H1 (cell line): Measurements from ENCODE around the gene HBEGF. TPM values are rescaled to one million over a fixed set of nuclear protein-coding genes. Genes with fewer than 3 reads are reported as not detected.

ENCODE experiments used
- CTCF ChIA-PET: fragments of 300-600 bp; sonication (Branson Sonifier 250); formaldehyde crosslinking; loops from one replicate; lab custom pipeline; 2021; ENCODE audit not compliant: partially characterized antibody; lab: Charles Lee
- POLR2A ChIA-PET: fragments of 300-600 bp; sonication (Branson Sonifier 250); formaldehyde crosslinking; loops from one replicate; lab custom pipeline; 2021; ENCODE audit warnings: inconsistent platforms; ENCODE audit not compliant: partially characterized antibody; lab: Charles Lee
- DNase-seq, 2 experiments: peaks; one replicate each; pipeline versions ENCODE4 v3.0.0 to v3.0.0-alpha.2; 2010 to 2022; ENCODE audit warnings: low spot score in 2 of 2, low read depth in 1 of 2, mixed read lengths in 1 of 2
- FAIRE-seq: peaks from 2 replicates; lab custom pipeline; 2011; peaks lifted over from hg19 to GRCh38; lab: Jason Lieb, UNC
- H2AFZ ChIP-seq: 2 replicates; pipeline ENCODE4 v1.8.1; 2012; ENCODE audit warnings: low read length, inconsistent platforms
- H2AK5ac ChIP-seq: 2 replicates; pipeline ENCODE4 v1.6.1; 2013; ENCODE audit warnings: low read depth, low read length
- H2BK120ac ChIP-seq: replicated peaks from 2 replicates; pipeline ENCODE3; 2013; ENCODE audit warnings: low read depth, low read length, inconsistent platforms
- H2BK12ac ChIP-seq: 2 replicates; pipeline ENCODE4 v1.6.1; 2013; ENCODE audit warnings: low read depth, low read length
- H2BK15ac ChIP-seq: 2 replicates; pipeline ENCODE4 v1.6.1; 2013; ENCODE audit warnings: low read length
- H2BK20ac ChIP-seq: 2 replicates; pipeline ENCODE4 v1.6.1; 2013; ENCODE audit warnings: low read length
- H2BK5ac ChIP-seq: 2 replicates; pipeline ENCODE4 v1.6.1; 2013; ENCODE audit warnings: low read depth, low read length
- H3K14ac ChIP-seq: 2 replicates; pipeline ENCODE4 v1.6.1; 2013; ENCODE audit warnings: inconsistent platforms; ENCODE audit not compliant: insufficient read length
- H3K18ac ChIP-seq: 2 replicates; pipeline ENCODE4 v1.6.1; 2013; ENCODE audit warnings: low read length; ENCODE audit errors: extremely low read depth
- H3K23ac ChIP-seq: 2 replicates; pipeline ENCODE4 v1.6.1; 2013; ENCODE audit warnings: inconsistent platforms; ENCODE audit not compliant: insufficient read length
- H3K23me2 ChIP-seq: 2 replicates; pipeline ENCODE4 v1.6.1; 2013; ENCODE audit warnings: low read depth, low read length
- H3K27ac ChIP-seq: 2 replicates; pipeline ENCODE4 v1.6.1; 2011; ENCODE audit warnings: low read depth, low read length, inconsistent platforms
- H3K27me3 ChIP-seq, 4 experiments: replicated peaks in 1 of 4; 1 replicate in 1 of 4; 2 replicates in 3 of 4; pipeline versions ENCODE4 v1.6.1 to v1.8.1; 2011 to 2013; ENCODE audit warnings: low read length in 3 of 4, mild to moderate bottlenecking in 3 of 4, inconsistent platforms in 2 of 4, mixed read lengths in 2 of 4, moderate library complexity in 1 of 4; ENCODE audit not compliant: control insufficient read depth in 3 of 4, insufficient read depth in 3 of 4; ENCODE audit errors: extremely low read depth in 1 of 4
- H3K36me3 ChIP-seq, 4 experiments: 2 replicates each; pipeline versions ENCODE4 v1.6.1 to v1.8.1; 2011 to 2013; ENCODE audit warnings: mild to moderate bottlenecking in 4 of 4, low read length in 3 of 4, moderate library complexity in 2 of 4, control low read depth in 1 of 4, inconsistent platforms in 1 of 4; ENCODE audit not compliant: insufficient read depth in 4 of 4, control insufficient read depth in 2 of 4
- H3K4ac ChIP-seq: replicated peaks from 2 replicates; pipeline ENCODE3; 2013; ENCODE audit warnings: low read length, low read depth, mixed read lengths, inconsistent platforms; ENCODE audit not compliant: insufficient read length
- H3K4me1 ChIP-seq, 4 experiments: replicated peaks in 1 of 4; 1 replicate in 1 of 4; 2 replicates in 3 of 4; pipeline versions ENCODE4 v1.6.1 to v1.8.1; 2011 to 2013; ENCODE audit warnings: low read length in 3 of 4, inconsistent platforms in 2 of 4, mixed read lengths in 1 of 4; ENCODE audit not compliant: insufficient read depth in 4 of 4, control insufficient read depth in 3 of 4
- H3K4me2 ChIP-seq, 2 experiments: 2 replicates each; pipeline versions ENCODE4 v1.6.1 to v1.8.1; 2011 to 2013; ENCODE audit warnings: low read depth in 2 of 2, low read length in 2 of 2, control low read depth in 1 of 2, inconsistent platforms in 1 of 2, mild to moderate bottlenecking in 1 of 2; ENCODE audit not compliant: insufficient read depth in 1 of 2
- H3K4me3 ChIP-seq, 4 experiments: fragments of 200-600, 300-600 bp in 1 of 4; sonication (generic), shearing (Covaris generic), sonication (Bioruptor Twin) in 1 of 4; 2 replicates each; pipeline versions ENCODE4 v1.5.1 to v1.8.1; 2011 to 2016; ENCODE audit warnings: low read length in 4 of 4, low read depth in 3 of 4, control low read depth in 2 of 4, inconsistent platforms in 2 of 4, mild to moderate bottlenecking in 2 of 4, mixed read lengths in 1 of 4, moderate library complexity in 1 of 4; ENCODE audit not compliant: insufficient read depth in 2 of 4; ENCODE audit errors: extremely low read depth in 1 of 4
- H3K56ac ChIP-seq: replicated peaks from 2 replicates; pipeline ENCODE3; 2013; ENCODE audit warnings: low read depth, mild to moderate bottlenecking, mixed read lengths, low read length, inconsistent platforms; ENCODE audit not compliant: insufficient read length
- H3K79me1 ChIP-seq: 2 replicates; pipeline ENCODE4 v1.6.1; 2013; ENCODE audit warnings: low read depth, low read length, control low read depth
- H3K79me2 ChIP-seq, 2 experiments: 2 replicates each; pipeline versions ENCODE4 v1.6.1 to v1.8.1; 2012 to 2013; ENCODE audit warnings: low read length in 2 of 2, mild to moderate bottlenecking in 2 of 2, inconsistent platforms in 1 of 2; ENCODE audit not compliant: insufficient read depth in 2 of 2, control insufficient read depth in 1 of 2
- H3K9ac ChIP-seq, 4 experiments: replicated peaks in 1 of 4; 1 replicate in 1 of 4; 2 replicates in 3 of 4; pipeline versions ENCODE4 v1.6.1 to v1.8.1; 2011 to 2013; ENCODE audit warnings: low read depth in 3 of 4, low read length in 3 of 4, control low read depth in 2 of 4, mild to moderate bottlenecking in 2 of 4, moderate library complexity in 2 of 4, inconsistent platforms in 1 of 4; ENCODE audit errors: extremely low read depth in 1 of 4
- H3K9me3 ChIP-seq, 2 experiments: 2 replicates each; pipeline versions ENCODE4 v1.6.1 to v1.8.1; 2012 to 2013; ENCODE audit warnings: mild to moderate bottlenecking in 2 of 2, moderate library complexity in 2 of 2, control low read depth in 1 of 2, inconsistent platforms in 1 of 2, low read depth in 1 of 2, low read length in 1 of 2, mixed read lengths in 1 of 2; ENCODE audit not compliant: insufficient read depth in 2 of 2
- H4K20me1 ChIP-seq, 2 experiments: replicated peaks in 1 of 2; 2 replicates each; pipeline versions ENCODE3 to v1.8.1; 2011 to 2013; ENCODE audit warnings: inconsistent platforms in 2 of 2, low read length in 2 of 2, mild to moderate bottlenecking in 1 of 2; ENCODE audit not compliant: insufficient read depth in 2 of 2, control insufficient read depth in 1 of 2
- H4K5ac ChIP-seq: 2 replicates; pipeline ENCODE4 v1.6.1; 2013; ENCODE audit warnings: low read length, low read depth, mixed read lengths, inconsistent platforms; ENCODE audit not compliant: insufficient read length
- H4K8ac ChIP-seq: 2 replicates; pipeline ENCODE4 v1.8.0; 2013; ENCODE audit warnings: mild to moderate bottlenecking, moderate library complexity, low read length, inconsistent platforms; ENCODE audit not compliant: insufficient read depth; ENCODE audit errors: extremely low read depth
- H4K91ac ChIP-seq: replicated peaks from 2 replicates; pipeline ENCODE3; 2013; ENCODE audit warnings: low read length, mixed read lengths, inconsistent platforms; ENCODE audit not compliant: insufficient read length
- CTCF ChIP-seq, 3 experiments: IDR thresholded peaks; 1 replicate in 2 of 3; 2 replicates in 1 of 3; pipeline versions ENCODE4 v1.5.1 to v1.6.1; 2011; ENCODE audit warnings: low read length in 3 of 3, mild to moderate bottlenecking in 3 of 3, inconsistent platforms in 2 of 3, low read depth in 1 of 3, moderate library complexity in 1 of 3; ENCODE audit not compliant: insufficient read depth in 1 of 3; ENCODE audit errors: control extremely low read depth in 1 of 3
- EGR1 ChIP-seq: IDR thresholded peaks from 2 replicates; pipeline ENCODE4 v1.6.1; 2011; ENCODE audit warnings: low read depth, low read length, borderline replicate concordance
- EZH2 ChIP-seq: fragments of 200-600 bp; sonication (generic); IDR thresholded peaks from 2 replicates; pipeline ENCODE4 v1.7.1; 2012; ENCODE audit warnings: low read depth, mild to moderate bottlenecking, moderate library complexity, low read length, inconsistent platforms; ENCODE audit not compliant: severe bottlenecking
- GABPA ChIP-seq: IDR thresholded peaks from 2 replicates; pipeline ENCODE4 v1.6.1; 2011; ENCODE audit warnings: mild to moderate bottlenecking, low read length, moderate library complexity, borderline replicate concordance; ENCODE audit not compliant: insufficient read depth
- NRF1 ChIP-seq: IDR thresholded peaks from 2 replicates; pipeline ENCODE4 v1.6.1; 2011; ENCODE audit warnings: mild to moderate bottlenecking, low read depth, low read length, improper control_type of control experiment
- POLR2A ChIP-seq, 2 experiments: IDR thresholded peaks; 1 replicate in 1 of 2; 2 replicates in 1 of 2; pipeline ENCODE4 v1.6.1; 2011; ENCODE audit warnings: low read depth in 2 of 2, low read length in 2 of 2, mild to moderate bottlenecking in 2 of 2; ENCODE audit errors: control extremely low read depth in 1 of 2
- RAD21 ChIP-seq, 2 experiments: IDR thresholded peaks in 1 of 2; conservative IDR thresholded peaks in 1 of 2; 2 replicates each; pipeline ENCODE4 v1.6.1; 2011; ENCODE audit warnings: low read depth in 2 of 2, low read length in 2 of 2, improper control_type of control experiment in 1 of 2, inconsistent platforms in 1 of 2, mild to moderate bottlenecking in 1 of 2, moderate library complexity in 1 of 2
- SP4 ChIP-seq: IDR thresholded peaks from 2 replicates; pipeline ENCODE4 v1.6.1; 2012; ENCODE audit warnings: low read length, inconsistent platforms
- ZNF274 ChIP-seq: IDR thresholded peaks from 2 replicates; pipeline ENCODE4 v1.7.0; 2012; ENCODE audit warnings: low read length, borderline replicate concordance; ENCODE audit errors: extremely low read depth
- WGBS, 2 experiments: shearing (Covaris generic) in 1 of 2; methylation state at CpG; one replicate each; pipeline versions ENCODE4 v1.1.6 to v1.1.7; 2013 to 2015; ENCODE audit warnings: low lambda C conversion rate in 2 of 2, mixed read lengths in 2 of 2, inconsistent platforms in 1 of 2, low coverage in 1 of 2, missing lambda C conversion rate in 1 of 2; ENCODE audit not compliant: insufficient replicate concordance in 2 of 2, insufficient coverage in 1 of 2, insufficient read length in 1 of 2; ENCODE audit errors: extremely low coverage in 1 of 2, missing lambda C conversion rate in 1 of 2; 5-methylcytosine and 5-hydroxymethylcytosine counted together
- polyA plus RNA-seq, 7 experiments: library from polyadenylated mRNA; depleted of rRNA in 3 of 7; stranded (reverse) in 5 of 7; unstranded in 2 of 7; fragments of >200 nt in 5 of 7; fragments of 200-250 nt in 2 of 7; gene quantifications; 1 replicate in 5 of 7; 2 replicates in 1 of 7; 4 replicates in 1 of 7; pipeline versions ENCODE4 v1.2.1 to v1.2.3, GENCODE V29; 2011 to 2013; ENCODE audit warnings: missing spikeins in 2 of 7, mixed read lengths in 2 of 7
- total RNA-seq: library from RNA; stranded (reverse); fragmentation: NEBNext Ultra II Directional; extraction: Animal tissue kit (Norgen Biotek cat#: 25700); gene quantifications from 2 replicates; pipeline ENCODE4 v1.2.1, GENCODE V29; 2021

HBEGF gene
- total and polyA plus RNA-seq, 2 of the 8 experiments (the other 6 are each of a cell fraction or from before 2014, with no cell fraction given): 2.4 to 2.5 TPM

GRCh38 chr5:140293091-140293848 lies 53.1 kb downstream of the HBEGF start:
- H3K9ac ChIP-seq: no peak overlapping the region
- H3K27me3 ChIP-seq: no peaks in the 10 kb centered on the region
- H2BK15ac ChIP-seq: no peak overlapping the region
- H3K27ac ChIP-seq: no peak overlapping the region
- CTCF ChIA-PET: interaction anchor here (1.3 kb wide), 3 partner anchors 25 to 53 kb away, joined by 3 read pairs; no protein-coding TSS in a partner anchor
- no peaks in the 10 kb centered on the region for H3K4me1 ChIP-seq
- no peak for DNase-seq
- no peaks in the 10 kb centered on the region for H3K79me1 ChIP-seq
- H3K9me3 ChIP-seq: no peaks in the 10 kb centered on the region
- no peak overlapping the region for H4K8ac ChIP-seq
- H3K4me2 ChIP-seq: no peak overlapping the region
- H3K4me3 ChIP-seq: no peak overlapping the region
- no peak for FAIRE-seq
- no peak overlapping the region for H2BK120ac ChIP-seq
- no peak overlapping the region for H4K5ac ChIP-seq
- no peak overlapping the region for H3K56ac ChIP-seq
- H3K23ac ChIP-seq: no peak overlapping the region
- H3K23me2 ChIP-seq: no peaks in the 10 kb centered on the region; the same call in 1 of the 2 replicates
- no peak overlapping the region for H3K4ac ChIP-seq
- no peaks in the 10 kb centered on the region; a peak in 1 of 8 replicates for H3K36me3 ChIP-seq
- peaks cover 4% of the 10 kb centered on the region in 2 experiments for H4K20me1 ChIP-seq
- POLR2A ChIA-PET: interaction anchor here (1.0 to 1.6 kb wide), 3 partner anchors 9 to 12 kb away, joined by 4 to 7 read pairs (median 4); partner anchors contain the start of gene PFDN1
- 84% methylated on average over 4 of the region's 4 CpGs; no CpG with 5 or more reads in 1 of the 2 experiments for whole genome bisulfite sequencing, 2 experiments
- H2AFZ ChIP-seq: no peak overlapping the region
- H2BK12ac ChIP-seq: no peak overlapping the region
- no peak overlapping the region for H3K14ac ChIP-seq
- H2AK5ac ChIP-seq: no peak overlapping the region
- peaks cover 0 to 96% of the 10 kb centered on the region in 2 experiments; a peak in 3 of 4 replicates for H3K79me2 ChIP-seq
- no peak overlapping the region for H3K18ac ChIP-seq
- H4K91ac ChIP-seq: no peak overlapping the region
- no peak overlapping the region for H2BK5ac ChIP-seq
- H2BK20ac ChIP-seq: no peak overlapping the region
- TF ChIP-seq SP4 (no peak), POLR2A (IDR thresholded peaks at IDR 0.05; ENCODE audit: control extremely low read depth in 1 of 2, low read depth in 2 of 2, low read length in 2 of 2) (no peak), EGR1 (no peak), EZH2 (no peak), NRF1 (no peak), GABPA (no peak), RAD21 (IDR thresholded peaks at IDR 0.05 in 1 of 2, conservative IDR thresholded peaks at IDR 0.05 in 1 of 2; ENCODE audit: low read depth in 2 of 2, low read length in 2 of 2) (no peak), CTCF (IDR thresholded peaks at IDR 0.05; ENCODE audit: control extremely low read depth in 1 of 3, insufficient read depth in 1 of 3, low read depth in 1 of 3, low read length in 3 of 3) (no peak), ZNF274 (no peak)
